Muscle layer of duodenum (tissue), 2 donors: ENCODE data around the gene RNF144A.

Experiments
- H3K27ac ChIP-seq: one replicate; pipeline ENCODE4 v1.7.0; 2013; ENCODE audit warnings: mild to moderate bottlenecking, low read length
- H3K27me3 ChIP-seq: one replicate; pipeline ENCODE4 v1.7.0; 2013; ENCODE audit warnings: low read depth, mild to moderate bottlenecking, control low read depth, low read length
- H3K36me3 ChIP-seq, 2 donors: one replicate each; pipeline ENCODE4 v1.7.0; 2013; ENCODE audit warnings: low read length in 2 of 2, control low read depth in 1 of 2, mild to moderate bottlenecking in 1 of 2; ENCODE audit not compliant: insufficient read depth in 2 of 2, control insufficient read depth in 1 of 2
- H3K4me1 ChIP-seq, 2 donors: one replicate each; pipeline ENCODE4 v1.7.0; 2013; ENCODE audit warnings: low read length in 2 of 2, mild to moderate bottlenecking in 2 of 2, control low read depth in 1 of 2, moderate library complexity in 1 of 2; ENCODE audit not compliant: insufficient read depth in 2 of 2, control insufficient read depth in 1 of 2
- H3K4me3 ChIP-seq, 2 donors: one replicate each; pipeline ENCODE4 v1.7.0; 2013; ENCODE audit warnings: low read length in 2 of 2, low read depth in 1 of 2, mild to moderate bottlenecking in 1 of 2
- H3K9me3 ChIP-seq, 2 donors: one replicate each; pipeline ENCODE4 v1.7.0; 2013; ENCODE audit warnings: low read length in 2 of 2, control low read depth in 1 of 2, mild to moderate bottlenecking in 1 of 2; ENCODE audit not compliant: control insufficient read depth in 1 of 2
- donor health status: healthy.

RNF144A gene

DNA sequence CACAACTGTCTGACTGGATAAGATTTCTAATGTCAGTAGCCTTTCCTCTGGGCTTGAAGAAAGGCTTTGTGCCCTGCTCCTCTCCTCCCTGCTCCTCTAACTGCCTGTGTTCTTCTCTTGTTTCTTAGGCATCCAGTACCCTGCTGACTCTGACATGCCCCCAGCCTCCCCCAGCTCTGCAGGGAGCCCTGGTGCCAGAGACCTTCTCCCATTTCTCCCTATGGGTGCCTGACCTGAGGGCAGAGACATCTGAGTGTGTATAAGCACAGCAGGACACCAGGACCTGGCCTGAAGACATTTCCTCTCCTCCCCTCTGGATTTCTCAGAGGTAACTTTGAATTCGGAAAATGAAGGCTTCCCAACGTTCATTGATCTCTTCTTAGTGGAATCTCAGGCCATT is 23.6 kb downstream of the RNF144A start:
- Histone ChIP-seq H3K4me3 (no peak overlapping the region), H3K36me3 (peaks cover 0 to 13% of the 10 kb centered on the region in 2 donors), H3K9me3 (no peaks in the 10 kb centered on the region), H3K27ac (no peak overlapping the region), H3K4me1 (peaks cover 0 to 4% of the 10 kb centered on the region in 2 donors), H3K27me3 (no peaks in the 10 kb centered on the region)

DNA sequence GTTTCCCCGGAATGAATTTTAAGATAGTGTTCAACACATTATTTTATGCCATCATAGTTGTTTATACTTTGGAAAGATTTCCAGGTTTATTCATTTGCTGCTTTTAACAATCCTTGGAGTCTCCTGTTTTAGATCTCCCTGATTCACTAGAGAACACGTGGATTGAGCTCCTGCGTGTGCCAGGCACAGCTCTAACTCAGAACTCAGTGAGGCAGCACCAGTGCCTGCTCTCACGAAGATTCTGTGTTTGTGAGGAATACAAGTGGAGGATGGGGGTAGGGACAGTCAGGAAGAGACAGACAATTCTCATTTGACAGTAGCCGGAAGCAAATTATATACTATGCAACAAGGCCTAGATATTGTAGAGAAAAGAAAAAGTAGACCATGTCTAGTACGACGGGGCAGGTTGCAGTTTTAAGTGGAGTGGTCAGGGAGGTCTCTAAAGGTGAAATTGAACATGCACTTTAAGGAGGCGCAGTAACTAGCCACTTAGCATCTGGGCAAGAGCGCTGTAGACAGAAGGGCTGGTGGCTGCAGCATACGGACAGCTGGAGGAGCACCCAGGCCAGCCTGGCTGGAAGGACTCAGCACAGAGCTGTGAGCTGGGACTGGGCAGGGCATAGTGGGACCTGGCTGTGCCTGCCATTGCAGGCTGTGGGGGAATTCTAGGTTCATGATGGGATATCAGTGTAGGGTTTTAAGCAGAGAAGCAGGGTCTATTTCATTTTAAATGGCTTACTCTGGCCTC is 24.3 kb downstream of the RNF144A start:
- peaks cover 0 to 13% of the 10 kb centered on the region in 2 donors for H3K36me3 ChIP-seq
- H3K9me3 ChIP-seq, result no peaks in the 10 kb centered on the region
- peaks cover 0 to 4% of the 10 kb centered on the region in 2 donors for H3K4me1 ChIP-seq
- no peak overlapping the region for H3K27ac ChIP-seq
- no peak overlapping the region for H3K4me3 ChIP-seq
- no peaks in the 10 kb centered on the region for H3K27me3 ChIP-seq

DNA sequence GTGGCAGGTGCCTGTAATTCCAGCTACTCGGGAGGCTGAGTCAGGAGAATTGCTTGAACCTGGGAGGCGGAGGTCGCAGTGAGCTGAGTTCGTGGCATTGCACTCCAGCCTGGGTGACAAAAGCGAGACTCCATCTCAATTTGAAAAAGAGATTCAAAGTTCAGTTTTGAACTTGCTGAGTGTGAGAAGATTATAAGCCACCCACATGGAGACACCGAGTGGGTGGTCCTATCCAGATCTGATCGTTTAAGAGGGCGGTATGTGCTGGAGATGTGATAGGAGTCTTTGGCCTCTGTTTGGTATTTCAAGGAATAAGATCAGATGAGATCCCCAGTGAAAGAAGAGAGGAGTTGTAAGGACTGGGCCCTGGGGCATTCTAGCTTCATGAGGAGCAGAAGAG is 25.6 kb downstream of the RNF144A start:
- H3K27me3 ChIP-seq, result no peaks in the 10 kb centered on the region
- H3K36me3 ChIP-seq, result peaks cover 0 to 13% of the 10 kb centered on the region in 2 donors
- H3K4me1 ChIP-seq, result peaks cover 0 to 4% of the 10 kb centered on the region in 2 donors
- no peak overlapping the region for H3K27ac ChIP-seq
- no peak overlapping the region for H3K4me3 ChIP-seq
- H3K9me3 ChIP-seq, result no peaks in the 10 kb centered on the region

DNA sequence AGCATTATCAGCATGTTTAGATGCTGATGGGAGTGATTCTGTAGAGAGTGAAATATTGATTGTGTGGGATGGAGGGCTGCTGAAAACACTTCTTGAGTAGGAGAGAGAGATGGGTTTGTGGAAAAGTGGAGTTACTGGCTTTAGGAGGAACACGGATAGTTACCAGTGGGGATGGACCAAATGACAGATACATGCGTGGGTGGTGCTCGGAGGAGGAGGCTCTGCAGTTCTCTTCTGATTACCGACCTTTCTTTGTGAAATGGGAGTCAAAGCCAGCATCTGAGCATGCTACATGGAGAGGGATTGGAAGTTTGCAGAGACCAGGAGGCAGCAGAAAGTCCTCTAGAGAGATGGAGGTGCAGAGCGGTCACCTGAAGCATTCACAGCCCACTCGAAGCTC is 26.3 kb downstream of the RNF144A start:
- no peaks in the 10 kb centered on the region for H3K9me3 ChIP-seq
- H3K4me3 ChIP-seq, result no peak overlapping the region
- H3K36me3 ChIP-seq, result peaks cover 0 to 13% of the 10 kb centered on the region in 2 donors
- no peak overlapping the region for H3K27ac ChIP-seq
- peaks cover 0 to 4% of the 10 kb centered on the region in 2 donors for H3K4me1 ChIP-seq
- no peaks in the 10 kb centered on the region for H3K27me3 ChIP-seq

DNA sequence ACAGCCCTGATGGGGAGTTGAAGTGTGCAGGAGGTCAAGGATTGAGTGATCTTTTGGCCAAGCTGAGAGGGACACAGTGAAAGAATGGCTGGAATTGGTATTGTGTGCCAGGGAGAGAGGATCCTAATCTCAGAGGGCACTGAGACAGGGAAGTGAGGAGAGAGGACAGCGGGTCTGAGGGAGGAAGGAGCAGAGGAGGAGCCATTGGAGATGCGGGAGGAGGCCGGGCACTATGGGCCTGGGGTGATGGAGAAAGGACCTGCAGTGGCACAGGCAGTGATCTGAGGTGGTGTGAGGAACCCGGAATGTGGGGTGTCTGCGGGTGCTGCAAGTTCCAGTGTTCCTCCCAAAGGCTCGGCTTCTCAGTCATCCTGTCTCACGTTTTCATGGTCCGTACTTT is 26.8 kb downstream of the RNF144A start:
- H3K27ac ChIP-seq, result no peak overlapping the region
- H3K9me3 ChIP-seq, result no peaks in the 10 kb centered on the region
- H3K4me3 ChIP-seq, result no peak overlapping the region
- no peaks in the 10 kb centered on the region for H3K27me3 ChIP-seq
- peaks cover 0 to 4% of the 10 kb centered on the region in 2 donors for H3K4me1 ChIP-seq
- peaks cover 0 to 13% of the 10 kb centered on the region in 2 donors for H3K36me3 ChIP-seq

DNA sequence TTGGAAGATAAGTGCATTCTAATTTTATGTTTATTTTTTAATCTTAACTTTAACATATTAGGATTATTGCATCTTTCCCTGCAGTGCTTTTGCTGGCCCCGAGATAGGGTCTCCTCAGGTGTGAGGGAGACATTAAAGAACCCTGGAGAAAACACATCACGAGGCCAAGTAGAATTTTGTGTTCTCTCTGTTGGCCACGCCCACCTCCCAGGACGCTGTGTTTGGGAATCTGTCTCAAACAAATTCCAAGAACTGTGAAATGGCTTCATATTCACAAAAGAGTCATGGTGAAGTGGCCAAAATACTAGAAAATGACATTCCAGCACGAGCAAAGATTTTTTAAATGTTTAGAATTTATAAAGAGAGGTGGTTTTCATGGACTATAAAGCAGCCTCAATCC is 27.3 kb downstream of the RNF144A start:
- Histone ChIP-seq H3K36me3 (peaks cover 0 to 13% of the 10 kb centered on the region in 2 donors), H3K4me3 (no peak overlapping the region), H3K27ac (no peak overlapping the region), H3K4me1 (peaks cover 0 to 4% of the 10 kb centered on the region in 2 donors), H3K9me3 (no peaks in the 10 kb centered on the region), H3K27me3 (no peaks in the 10 kb centered on the region)

DNA sequence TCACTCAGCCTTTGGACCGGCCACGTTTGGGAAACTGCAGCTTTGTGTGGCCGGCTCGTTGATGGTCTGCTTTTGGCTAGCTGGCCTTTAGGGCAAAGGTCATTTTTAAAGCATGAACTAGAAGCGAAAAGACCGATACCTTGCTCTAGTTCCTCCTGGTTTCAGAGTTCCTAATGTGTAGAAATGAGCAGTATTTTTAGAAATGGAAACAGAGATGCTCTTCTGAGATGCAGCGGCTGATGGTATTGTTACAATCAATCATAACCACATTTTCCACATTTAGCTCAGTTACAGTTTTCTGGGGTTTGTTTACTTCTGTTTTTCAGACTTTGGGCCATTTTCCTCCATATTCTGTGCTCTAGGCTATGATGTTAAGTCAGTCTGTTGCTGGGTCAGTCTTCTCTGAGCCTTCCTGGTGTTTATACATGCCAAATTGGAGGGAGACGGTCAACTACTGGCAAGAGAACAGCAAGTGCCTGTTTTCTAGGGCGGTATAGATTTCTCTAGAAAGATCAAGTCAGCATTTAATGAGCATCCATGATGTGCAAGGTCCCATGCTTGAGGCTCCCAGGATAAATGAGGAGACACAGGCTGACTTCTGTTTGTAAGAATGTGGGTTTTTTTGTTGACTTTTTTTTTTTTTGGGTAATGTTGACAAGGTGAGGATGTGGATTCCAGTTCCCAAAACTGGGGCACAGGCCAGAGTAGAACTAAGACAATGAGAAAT is 28.0 kb downstream of the RNF144A start:
- Histone ChIP-seq H3K27ac (no peak overlapping the region), H3K4me3 (no peak overlapping the region), H3K4me1 (peaks cover 0 to 4% of the 10 kb centered on the region in 2 donors), H3K36me3 (peaks cover 0 to 13% of the 10 kb centered on the region in 2 donors), H3K9me3 (no peaks in the 10 kb centered on the region), H3K27me3 (no peaks in the 10 kb centered on the region)

DNA sequence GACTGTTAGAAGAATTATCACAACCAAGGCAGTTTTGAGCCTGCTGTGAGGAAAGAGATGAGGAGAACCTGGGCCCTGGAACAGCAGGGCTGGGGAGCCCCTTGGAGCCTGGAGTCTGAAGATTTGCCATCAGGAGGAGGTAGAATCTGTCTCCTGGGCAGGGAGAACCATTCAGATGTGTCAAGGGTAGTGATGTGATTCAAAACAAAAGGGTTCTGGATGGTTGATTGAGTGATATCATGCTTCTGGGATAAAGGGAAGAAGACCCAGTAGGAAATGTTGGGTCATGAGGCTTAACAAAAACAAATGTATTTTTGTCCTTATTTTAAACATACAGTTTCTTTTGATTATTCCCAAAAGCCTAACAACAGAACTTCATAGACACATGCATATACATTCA is 28.6 kb downstream of the RNF144A start:
- Histone ChIP-seq H3K9me3 (no peaks in the 10 kb centered on the region), H3K27me3 (no peaks in the 10 kb centered on the region), H3K36me3 (peaks cover 0 to 13% of the 10 kb centered on the region in 2 donors), H3K27ac (no peak overlapping the region), H3K4me3 (no peak overlapping the region), H3K4me1 (peaks cover 0 to 4% of the 10 kb centered on the region in 2 donors)

DNA sequence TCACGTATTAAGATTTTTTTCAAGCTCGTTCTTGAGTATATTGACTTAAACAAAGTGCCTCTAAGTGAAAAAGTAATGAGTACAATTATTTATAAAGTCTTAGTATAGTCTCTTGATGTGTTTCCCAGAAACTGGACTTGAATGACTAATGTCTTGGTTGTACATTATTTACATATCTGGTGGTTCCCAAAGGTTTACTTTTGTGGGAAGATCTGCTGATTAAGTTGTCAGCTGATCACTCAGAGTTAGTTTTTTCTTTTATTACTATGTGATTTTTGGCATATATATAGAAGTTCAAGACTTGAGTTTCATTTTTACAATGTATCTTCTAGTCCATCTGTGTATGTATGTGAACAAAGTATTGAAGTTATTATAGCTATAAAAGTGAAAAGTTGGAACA is 29.5 kb downstream of the RNF144A start:
- no peak overlapping the region for H3K27ac ChIP-seq
- peaks cover 0 to 11% of the 10 kb centered on the region in 2 donors for H3K36me3 ChIP-seq
- no peak overlapping the region for H3K4me3 ChIP-seq
- H3K9me3 ChIP-seq, result no peaks in the 10 kb centered on the region
- H3K4me1 ChIP-seq, result peaks cover 0 to 4% of the 10 kb centered on the region in 2 donors
- H3K27me3 ChIP-seq, result no peaks in the 10 kb centered on the region

DNA sequence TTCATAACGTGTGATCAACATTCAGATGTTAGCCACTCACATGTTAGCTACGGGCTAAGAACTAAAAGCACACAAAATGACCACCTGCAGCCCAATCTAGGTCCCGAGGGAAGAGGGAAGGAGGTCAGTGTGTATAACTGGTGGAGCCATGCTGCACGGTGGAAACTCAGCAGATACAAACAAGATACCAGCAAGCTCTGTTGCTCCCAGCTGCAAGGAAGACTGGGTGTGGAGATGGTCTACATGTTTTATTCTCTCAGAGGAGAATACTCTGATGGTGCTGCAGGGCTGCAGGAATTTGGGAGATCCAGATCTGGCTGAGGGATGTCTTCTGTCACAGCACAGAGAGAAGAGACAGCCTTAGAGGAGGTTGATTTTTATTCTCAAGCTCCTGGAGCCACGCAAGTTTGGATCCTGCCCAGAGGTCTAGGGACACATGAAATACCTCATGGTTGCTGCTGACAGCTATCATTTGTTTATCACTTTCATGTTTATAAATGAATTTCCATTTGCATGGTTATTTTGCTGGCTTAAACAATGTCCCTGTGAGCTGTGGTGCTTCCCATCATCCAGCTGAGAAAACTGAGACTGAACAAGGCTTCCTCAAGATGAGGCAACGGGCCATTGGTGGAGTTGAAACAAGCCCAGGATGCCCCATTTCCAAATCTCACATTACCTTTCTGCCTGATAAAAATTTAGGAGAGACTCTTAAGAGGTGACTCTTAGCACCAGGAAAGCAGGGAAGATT is 30.9 kb downstream of the RNF144A start:
- peaks cover 0 to 5% of the 10 kb centered on the region in 2 donors for H3K36me3 ChIP-seq
- no peaks in the 10 kb centered on the region for H3K9me3 ChIP-seq
- H3K4me1 ChIP-seq, result peaks cover 0 to 4% of the 10 kb centered on the region in 2 donors
- H3K27me3 ChIP-seq, result no peaks in the 10 kb centered on the region
- no peak overlapping the region for H3K4me3 ChIP-seq
- no peak overlapping the region for H3K27ac ChIP-seq

DNA sequence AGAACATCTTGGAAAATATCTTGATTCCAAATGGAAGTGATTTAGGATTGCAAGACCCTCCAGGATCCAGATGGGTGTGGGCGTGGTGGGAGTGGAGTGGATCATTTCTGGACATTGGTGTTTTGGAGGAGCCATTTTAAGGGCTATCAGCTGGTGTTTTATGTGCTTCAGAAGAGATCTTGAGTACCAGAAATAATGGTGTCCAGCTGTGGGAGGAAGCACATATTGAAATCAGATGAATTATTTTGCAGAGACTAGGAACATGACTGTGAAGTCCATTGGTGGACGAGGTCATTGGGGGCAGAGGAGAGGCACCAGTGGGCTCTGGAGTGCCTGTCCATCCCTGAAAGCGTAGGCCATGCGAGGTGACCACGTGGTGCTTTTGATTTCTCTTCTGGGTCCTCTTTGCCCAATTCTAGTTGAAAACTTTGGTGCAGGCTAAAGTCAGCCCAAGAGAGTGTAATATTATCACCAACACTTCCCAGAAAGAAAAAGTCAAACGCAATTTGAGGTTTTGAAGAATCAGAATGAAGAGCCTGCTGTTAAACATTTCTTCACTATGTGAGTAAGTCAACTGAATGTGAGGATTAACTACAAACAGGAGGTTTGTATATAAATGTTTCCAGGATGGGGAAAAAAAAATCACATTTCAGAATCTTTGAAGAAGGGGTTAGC is 31.6 kb downstream of the RNF144A start:
- Histone ChIP-seq H3K36me3 (peaks cover 0 to under 1% of the 10 kb centered on the region in 2 donors), H3K4me3 (no peak overlapping the region), H3K9me3 (no peaks in the 10 kb centered on the region), H3K27ac (no peak overlapping the region), H3K4me1 (peaks cover 0 to 4% of the 10 kb centered on the region in 2 donors), H3K27me3 (no peaks in the 10 kb centered on the region)
